Measurements from ENCODE around the gene GPR25.

The GPR25 gene

GRCh38 chr1:200872446-200873115 lies at the start of gene GPR25:
Gene GPR25, plus strand, starts transcription at chr1:200872981. Its CDS starts 57 bp downstream, at chr1:200873038.
- DNase-seq, result no peak

- DNase-seq, result no peak
Observed at GRCh38 chr1:200831091-200831490, 41.7 kb upstream of the GPR25 start.

- no peak for DNase-seq
Observed at GRCh38 chr1:200834383-200834782, 38.4 kb upstream of the GPR25 start.

GRCh38 chr1:200836213-200836612 lies 36.6 kb upstream of the GPR25 start:
- DNase-seq, result no peak

- DNase-seq, result no peak
Observed at GRCh38 chr1:200837931-200838571, 34.7 kb upstream of the GPR25 start.

GRCh38 chr1:200838676-200839445 lies 33.9 kb upstream of the GPR25 start:
- DNase-seq, result no peak

GRCh38 chr1:200845360-200845759 lies 27.4 kb upstream of the GPR25 start:
- no peak for DNase-seq

GRCh38 chr1:200846398-200846797 lies 26.4 kb upstream of the GPR25 start:
- DNase-seq, result no peak

- no peak for DNase-seq
Observed at GRCh38 chr1:200849430-200849829, 23.4 kb upstream of the GPR25 start.

GRCh38 chr1:200850554-200850953 lies 22.2 kb upstream of the GPR25 start:
- no peak for DNase-seq

GRCh38 chr1:200856716-200857357 lies 15.9 kb upstream of the GPR25 start:
- no peak for DNase-seq

- DNase-seq, result no peak
Observed at GRCh38 chr1:200857804-200858203, 15.0 kb upstream of the GPR25 start.

GRCh38 chr1:200861937-200862647 lies 10.7 kb upstream of the GPR25 start:
- no peak for DNase-seq

- DNase-seq, result no peak
Observed at GRCh38 chr1:200862713-200863415, 9.9 kb upstream of the GPR25 start.

GRCh38 chr1:200866116-200866515 lies 6.7 kb upstream of the GPR25 start:
- DNase-seq, result no peak

- DNase-seq, result no peak
Observed at GRCh38 chr1:200866521-200866920, 6.3 kb upstream of the GPR25 start.

- no peak for DNase-seq
Observed at GRCh38 chr1:200867018-200867811, 5.6 kb upstream of the GPR25 start.

- DNase-seq, result no peak
Observed at GRCh38 chr1:200869376-200869752, 3.4 kb upstream of the GPR25 start.

- no peak for DNase-seq
Observed at GRCh38 chr1:200869753-200870391, 2.9 kb upstream of the GPR25 start.

GRCh38 chr1:200873116-200873670 lies 412 bp downstream of the GPR25 start:
- DNase-seq, result no peak

Measured in NCI-H526 treated with DMSO at 0.1 percent for 48 hours (cell line).